Spinal cord (tissue), 10 donors: Measurements from ENCODE around the gene SHROOM2. TPM values are rescaled to one million over a fixed set of nuclear protein-coding genes. Genes with fewer than 3 reads are reported as not detected.
"Not testable (repeated sequence)": the region's sequence is repeated elsewhere in the genome, so short reads cannot be mapped to it uniquely, and the experiment has no call there.

ENCODE experiments used
- DNase-seq, 6 donors: peaks; one replicate each; pipeline versions ENCODE4 v3.0.0 to v3.0.0-alpha.2; 2013 to 2015; ENCODE audit warnings: low spot score in 6 of 6, low read depth in 4 of 6
- H3K27ac ChIP-seq: one replicate; pipeline ENCODE4 v1.5.1; 2013; ENCODE audit warnings: low read depth, low read length, control low read depth
- H3K27me3 ChIP-seq: one replicate; pipeline ENCODE4 v1.6.1; 2013; ENCODE audit warnings: low read length; ENCODE audit not compliant: control insufficient read depth, insufficient read depth
- H3K36me3 ChIP-seq: one replicate; pipeline ENCODE4 v1.6.1; 2013; ENCODE audit warnings: low read length; ENCODE audit not compliant: control insufficient read depth, insufficient read depth
- H3K4me1 ChIP-seq: one replicate; pipeline ENCODE4 v1.6.1; 2013; ENCODE audit warnings: low read length; ENCODE audit not compliant: control insufficient read depth, insufficient read depth
- H3K4me3 ChIP-seq: one replicate; pipeline ENCODE4 v1.5.1; 2013; ENCODE audit warnings: low read depth, low read length, control low read depth
- H3K9me3 ChIP-seq: one replicate; pipeline ENCODE4 v1.6.1; 2013; ENCODE audit warnings: low read length; ENCODE audit not compliant: control insufficient read depth, insufficient read depth
- WGBS: methylation state at CpG from one replicate; pipeline ENCODE4 v1.1.5; 2013; ENCODE audit warnings: missing lambda C conversion rate; ENCODE audit not compliant: insufficient coverage; 5-methylcytosine and 5-hydroxymethylcytosine counted together
- polyA plus RNA-seq, 2 donors: library from polyadenylated mRNA; unstranded; fragments of 120-200 nt; gene quantifications; one replicate each; pipeline ENCODE4 v1.2.1, GENCODE V29; 2013; ENCODE audit not compliant: insufficient read length in 2 of 2
- total RNA-seq, 2 donors: library from RNA; depleted of rRNA in 1 of 2; stranded (reverse); fragments of 120-200 nt in 1 of 2; fragments of >200 nt in 1 of 2; gene quantifications; one replicate each; pipeline versions ENCODE4 v1.2.3 to v1.2.4, GENCODE V29; 2013 to 2014
- donor health status: healthy.

Gene SHROOM2
- total and polyA plus RNA-seq, 4 donors: 15.5 to 45.7 (median 36.5) TPM

GRCh38 chrX:9846631-9847030, 60.4 kb downstream of the SHROOM2 start:
- Histone ChIP-seq H3K27ac (no peak overlapping the region), H3K36me3 (no peaks in the 10 kb centered on the region), H3K9me3 (no peaks in the 10 kb centered on the region), H3K4me3 (no peak overlapping the region), H3K4me1 (no peaks in the 10 kb centered on the region), H3K27me3 (no peaks in the 10 kb centered on the region)
- 84% methylated on average over 8 of the region's 8 CpGs for WGBS
- no peak for DNase-seq

DNA sequence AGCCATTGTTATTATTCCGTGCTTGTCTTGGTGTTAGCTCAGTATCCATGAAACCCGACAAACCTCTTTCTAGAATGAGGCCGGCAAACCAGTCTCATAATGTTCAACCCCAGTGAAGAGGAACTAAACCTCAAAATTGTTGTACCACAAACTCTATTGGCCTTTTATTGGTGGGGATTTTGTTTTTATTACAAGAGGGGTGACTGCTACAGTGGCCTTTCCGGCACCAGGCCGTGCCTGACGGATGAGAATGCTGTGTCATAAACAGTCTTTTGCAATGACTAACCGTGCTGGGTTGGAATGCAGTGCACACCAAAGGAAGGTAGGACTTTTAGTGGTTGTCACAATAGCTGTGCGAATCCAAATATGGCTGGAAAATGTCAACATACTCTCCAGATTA, 60.8 kb downstream of the SHROOM2 start:
- 82% methylated on average over 6 of the region's 8 CpGs for WGBS
- no peaks in the 10 kb centered on the region for H3K4me1 ChIP-seq
- no peak overlapping the region for H3K27ac ChIP-seq
- H3K9me3 ChIP-seq: no peaks in the 10 kb centered on the region
- H3K4me3 ChIP-seq: no peak overlapping the region
- no peak for DNase-seq
- H3K27me3 ChIP-seq: no peaks in the 10 kb centered on the region
- no peaks in the 10 kb centered on the region for H3K36me3 ChIP-seq

DNA sequence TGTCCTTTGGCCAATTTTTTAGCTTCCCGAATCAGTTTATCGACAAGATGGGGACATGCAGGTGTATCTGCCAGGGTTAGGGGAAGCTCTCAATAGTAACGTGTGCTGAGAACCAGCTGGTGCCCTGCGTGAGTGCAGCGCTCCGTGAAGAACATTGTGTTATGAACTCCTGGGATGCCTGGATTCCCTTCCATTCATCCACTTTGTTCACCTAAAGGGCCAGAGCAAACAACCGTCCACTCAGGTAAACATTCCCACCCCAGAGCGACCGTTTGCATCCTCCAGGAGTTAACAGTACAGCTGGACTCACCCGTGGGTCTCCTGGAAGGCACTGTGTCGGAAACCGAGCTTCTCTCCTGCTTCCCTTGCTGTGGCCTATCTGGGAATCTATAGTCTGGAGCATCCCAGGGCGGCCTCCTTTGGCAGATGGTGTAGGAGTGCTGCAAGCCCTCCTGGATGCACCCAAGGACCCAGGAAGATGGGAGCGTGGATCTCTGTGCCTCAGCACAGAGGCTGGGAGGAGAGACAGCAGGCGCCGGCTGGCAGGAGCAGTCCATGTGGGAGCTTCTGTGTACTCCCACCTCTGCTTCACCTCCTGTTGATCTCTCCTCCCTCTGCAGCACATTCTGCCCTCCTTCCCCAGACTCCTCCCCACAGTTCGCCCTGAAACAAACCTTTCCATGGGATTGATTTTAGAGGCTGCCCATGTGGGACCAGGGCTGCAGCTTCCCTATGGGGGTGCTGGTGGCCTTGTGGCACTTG, 62.7 kb downstream of the SHROOM2 start:
- H3K4me3 ChIP-seq: no peak overlapping the region
- H3K27me3 ChIP-seq: peaks cover 3% of the 10 kb centered on the region
- no peak for DNase-seq
- H3K27ac ChIP-seq: no peak overlapping the region
- H3K36me3 ChIP-seq: no peaks in the 10 kb centered on the region
- no peaks in the 10 kb centered on the region for H3K4me1 ChIP-seq
- H3K9me3 ChIP-seq: no peaks in the 10 kb centered on the region
- 87% methylated on average over 15 of the region's 17 CpGs for WGBS

DNA sequence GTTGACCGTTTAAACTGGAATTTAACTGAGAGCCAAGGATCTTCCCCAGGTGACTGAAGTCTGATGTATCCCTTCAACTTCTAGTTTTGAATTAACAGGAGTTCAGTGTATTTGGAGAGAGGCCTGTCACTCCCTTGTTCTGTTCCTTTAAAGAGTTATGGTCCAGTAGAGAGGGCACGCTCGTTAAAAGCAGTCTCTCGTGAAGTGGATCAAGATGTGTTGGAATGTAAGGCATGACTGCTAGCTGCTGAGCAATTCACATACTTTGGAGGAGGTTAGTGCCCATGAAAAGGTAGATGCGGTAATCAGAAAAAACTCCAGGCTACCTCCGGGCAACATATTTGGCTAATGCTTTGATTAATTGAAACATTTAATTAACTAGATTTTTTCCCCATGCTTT, 65.7 kb downstream of the SHROOM2 start:
- 58% methylated on average over 3 of the region's 6 CpGs for WGBS
- H3K9me3 ChIP-seq: no peaks in the 10 kb centered on the region
- peaks cover 6% of the 10 kb centered on the region for H3K27me3 ChIP-seq
- peaks cover 8% of the 10 kb centered on the region for H3K4me1 ChIP-seq
- H3K4me3 ChIP-seq: no peak overlapping the region
- H3K36me3 ChIP-seq: no peaks in the 10 kb centered on the region
- no peak overlapping the region for H3K27ac ChIP-seq
- no peak for DNase-seq

DNA sequence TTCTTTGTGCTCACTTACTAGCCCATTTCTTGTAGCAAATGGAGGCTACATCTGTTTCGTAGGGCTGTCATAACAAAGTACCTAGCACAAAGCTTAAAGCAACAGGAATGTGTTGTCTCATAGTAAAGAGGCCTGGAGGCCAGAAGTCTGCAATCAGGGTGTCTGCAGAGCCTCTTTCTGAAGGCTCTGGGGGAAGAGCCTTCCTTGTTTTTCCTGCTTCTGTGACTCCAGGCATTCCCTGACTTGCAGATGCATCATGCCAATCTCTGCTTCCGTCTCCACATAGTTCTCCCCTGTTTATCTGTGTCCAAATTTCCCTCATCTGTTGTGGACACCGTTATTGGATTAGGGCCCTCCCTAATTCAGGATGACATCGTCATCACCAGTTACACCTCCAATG, 67.1 kb downstream of the SHROOM2 start:
- Histone ChIP-seq H3K4me3 (no peak overlapping the region), H3K27me3 (peaks cover 9% of the 10 kb centered on the region), H3K36me3 (no peaks in the 10 kb centered on the region), H3K9me3 (no peaks in the 10 kb centered on the region), H3K4me1 (peaks cover 8% of the 10 kb centered on the region), H3K27ac (no peak overlapping the region)
- 93% methylated on average over 2 of the region's 4 CpGs for WGBS
- DNase-seq: no peak

DNA sequence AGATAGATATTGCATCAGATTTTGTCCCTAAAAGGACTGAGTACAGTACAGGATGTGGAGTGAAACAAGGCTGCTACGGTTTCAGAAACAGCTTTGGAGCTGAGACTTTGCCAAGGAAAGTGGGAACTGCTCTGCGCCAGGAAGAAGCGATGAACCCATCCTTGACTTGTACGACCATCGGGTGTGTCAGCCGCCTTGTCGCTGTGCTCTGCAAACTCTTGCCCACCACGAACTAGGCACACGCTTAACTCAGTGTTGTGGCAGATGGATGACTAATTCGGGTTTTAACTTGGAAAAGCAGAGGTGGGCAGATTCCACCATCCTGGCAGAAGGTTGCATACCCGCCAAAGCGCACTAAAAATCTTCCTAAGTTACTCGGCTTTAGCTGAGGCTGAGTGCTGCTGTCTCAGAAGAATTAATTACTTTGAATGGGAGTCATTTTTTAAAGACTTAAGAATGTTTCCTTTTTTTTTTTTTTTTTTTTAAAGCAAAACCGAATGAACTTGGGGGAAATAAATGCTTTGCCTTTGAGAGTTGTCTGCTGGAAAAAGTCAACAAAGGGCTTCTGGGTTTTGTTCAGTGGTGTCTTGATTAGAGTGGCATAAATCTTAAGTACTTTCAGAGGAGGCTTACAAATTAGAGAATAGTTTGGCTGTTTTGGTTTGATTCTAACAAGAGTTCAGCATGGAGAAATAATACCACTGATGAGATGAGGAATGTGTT, 69.5 kb downstream of the SHROOM2 start:
- no peaks in the 10 kb centered on the region for H3K36me3 ChIP-seq
- DNase-seq: peak in 1 of 6 donors; percentile 68
- WGBS: 65% methylated on average over 8 of the region's 14 CpGs
- H3K4me3 ChIP-seq: no peak overlapping the region
- peaks cover 10% of the 10 kb centered on the region for H3K4me1 ChIP-seq
- no peaks in the 10 kb centered on the region for H3K9me3 ChIP-seq
- peaks cover 13% of the 10 kb centered on the region for H3K27me3 ChIP-seq
- H3K27ac ChIP-seq: no peak overlapping the region

GRCh38 chrX:9856588-9856987, 70.4 kb downstream of the SHROOM2 start:
- Histone ChIP-seq H3K27ac (no peak overlapping the region), H3K36me3 (no peaks in the 10 kb centered on the region), H3K4me1 (peaks cover 10% of the 10 kb centered on the region), H3K9me3 (no peaks in the 10 kb centered on the region), H3K27me3 (peaks cover 13% of the 10 kb centered on the region), H3K4me3 (no peak overlapping the region)
- no peak for DNase-seq
- WGBS: 50% methylated on average over 9 of the region's 9 CpGs

DNA sequence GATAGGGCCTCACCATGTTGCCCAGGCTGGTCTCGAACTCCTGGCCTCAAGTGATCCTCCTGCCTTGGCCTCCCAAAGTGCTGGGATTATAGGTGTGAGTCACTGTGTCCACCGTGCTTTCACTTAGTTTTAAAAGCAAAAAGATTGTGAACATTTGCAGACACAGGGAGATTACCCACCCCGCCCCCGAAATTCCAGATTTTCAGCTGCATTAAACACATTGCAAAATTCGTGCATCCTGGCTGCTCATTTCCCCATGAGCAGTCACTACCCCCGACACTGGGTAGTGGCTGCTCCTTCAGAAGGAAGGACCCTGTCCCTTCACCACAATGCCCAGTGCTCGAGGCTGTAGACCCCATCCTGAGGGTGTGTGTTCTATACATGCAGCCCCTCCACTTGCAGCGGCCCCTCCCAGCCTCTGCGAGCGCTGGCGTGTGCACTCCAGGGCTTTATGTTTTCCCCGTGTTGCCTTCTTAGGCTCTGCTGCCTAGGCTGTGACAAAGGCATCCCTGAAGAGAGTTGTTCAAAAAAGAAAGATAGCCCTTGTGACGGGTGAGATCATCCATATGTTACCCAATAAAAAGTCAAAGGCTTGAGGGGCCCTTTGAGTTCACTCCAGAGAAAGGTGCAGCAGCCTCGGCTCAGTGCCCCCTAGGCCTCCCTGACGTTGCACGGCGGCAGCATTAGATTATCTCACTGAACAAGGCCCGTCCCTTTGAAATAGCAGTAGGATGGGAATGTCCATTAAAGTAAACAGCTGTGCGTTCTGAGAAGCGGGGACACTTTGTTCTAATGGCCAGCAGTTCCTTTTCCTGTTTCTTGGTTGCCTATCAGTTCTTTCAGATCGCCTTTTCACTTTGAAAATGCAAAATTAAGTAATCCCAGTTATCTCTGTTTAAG, 71.6 kb downstream of the SHROOM2 start:
- peaks cover 13% of the 10 kb centered on the region for H3K27me3 ChIP-seq
- H3K9me3 ChIP-seq: no peaks in the 10 kb centered on the region
- H3K27ac ChIP-seq: no peak overlapping the region
- H3K36me3 ChIP-seq: no peaks in the 10 kb centered on the region
- H3K4me1 ChIP-seq: peaks cover 10% of the 10 kb centered on the region
- 61% methylated on average over 18 of the region's 21 CpGs for WGBS
- H3K4me3 ChIP-seq: no peak overlapping the region
- DNase-seq: no peak

DNA sequence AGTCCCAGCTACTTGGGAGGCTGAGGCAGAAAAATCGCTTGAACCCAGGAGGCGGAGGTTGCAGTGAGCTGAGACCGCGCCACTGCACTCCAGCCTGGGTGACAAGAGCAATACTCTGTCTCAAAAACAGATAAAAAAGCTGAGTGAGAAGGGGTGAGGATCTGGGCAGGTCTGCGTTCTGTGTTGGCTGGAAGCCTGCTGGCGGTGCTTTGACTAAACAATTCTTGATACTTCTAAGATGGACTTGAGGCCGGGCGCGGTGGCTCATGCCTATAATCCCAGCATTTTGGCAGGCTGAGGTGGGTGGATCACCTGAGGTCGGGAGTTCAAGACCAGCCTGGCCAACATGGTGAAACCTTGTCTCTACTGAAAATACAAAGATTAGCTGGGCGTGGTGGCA, 72.5 kb downstream of the SHROOM2 start:
- H3K9me3 ChIP-seq, H3K36me3 ChIP-seq, DNase-seq, H3K4me3 ChIP-seq, H3K27ac ChIP-seq, H3K27me3 ChIP-seq: not testable (repeated sequence)
- 89% methylated on average over 10 of the region's 11 CpGs for WGBS
- peaks cover 10% of the 10 kb centered on the region for H3K4me1 ChIP-seq
